Esophagus squamous epithelium (tissue), 4 donors: Measurements from ENCODE around the gene VPS18.

Experiments
- CTCF ChIP-seq, 6 experiments: fragments of 450-650 bp in 4 of 6; fragments of 200-600 bp in 2 of 6; sonication (generic) in 2 of 6; IDR thresholded peaks; one replicate each; pipeline ENCODE4 v1.5.1; 2016 to 2019; ENCODE audit warnings: antibody characterized with exemption in 6 of 6, mild to moderate bottlenecking in 4 of 6, moderate library complexity in 4 of 6
- POLR2A ChIP-seq, 4 donors: fragments of 450-650 bp; IDR thresholded peaks; one replicate each; pipeline ENCODE4 v1.6.1; 2017; ENCODE audit warnings: antibody characterized with exemption in 4 of 4, mild to moderate bottlenecking in 4 of 4, moderate library complexity in 3 of 4

GRCh38 chr15:40933517-40933902, 39.3 kb downstream of the VPS18 start:
- no peak for TF ChIP-seq CTCF (IDR thresholded peaks at IDR 0.05)
- TF ChIP-seq POLR2A (IDR thresholded peaks at IDR 0.05) = no peak
